ENCODE measurements around the gene MYO10.

MYO10 gene

GRCh38 chr5:16932401-16932800 is 3.7 kb downstream of the MYO10 start:
- TF ChIP-seq POU2F2 (IDR thresholded peaks at IDR 0.05; ENCODE audit: low read depth, low read length): no peak
- DNase-seq (ENCODE audit: insufficient read length, low spot score) (no peak), FAIRE-seq (no peak)

- TF ChIP-seq SPI1 (IDR thresholded peaks at IDR 0.05; ENCODE audit: low read depth, low read length) (no peak), POLR2A (IDR thresholded peaks at IDR 0.05; ENCODE audit: low read depth, low read length) (no peak), TAF1 (IDR thresholded peaks at IDR 0.05; ENCODE audit: low read depth, low read length) (no peak), POU2F2 (IDR thresholded peaks at IDR 0.05; ENCODE audit: low read depth, low read length) (no peak), PAX5 (IDR thresholded peaks at IDR 0.05; ENCODE audit: insufficient read depth, low read length, severe bottlenecking) (no peak), POLR2AphosphoS5 (IDR thresholded peaks at IDR 0.05; ENCODE audit: low read depth, low read length) (no peak)
- DNase-seq (ENCODE audit: insufficient read length, low spot score) (no peak), FAIRE-seq (no peak)
Measured at GRCh38 chr5:16931334-16932110, 4.6 kb downstream of the MYO10 start.

GRCh38 chr5:16930496-16930895 is 5.6 kb downstream of the MYO10 start:
- FAIRE-seq: no peak
- no peak for DNase-seq (ENCODE audit: insufficient read length, low spot score)
- TF ChIP-seq SPI1 (IDR thresholded peaks at IDR 0.05; ENCODE audit: low read depth, low read length): no peak
- TF ChIP-seq POLR2AphosphoS5 (IDR thresholded peaks at IDR 0.05; ENCODE audit: low read depth, low read length): no peak
- no peak for TF ChIP-seq PAX5 (IDR thresholded peaks at IDR 0.05; ENCODE audit: insufficient read depth, low read length, severe bottlenecking)
- TF ChIP-seq POU2F2 (IDR thresholded peaks at IDR 0.05; ENCODE audit: low read depth, low read length): no peak
- TF ChIP-seq TAF1 (IDR thresholded peaks at IDR 0.05; ENCODE audit: low read depth, low read length): no peak
- no peak for TF ChIP-seq POLR2A (IDR thresholded peaks at IDR 0.05; ENCODE audit: low read depth, low read length)

GRCh38 chr5:16929831-16930230 is 6.3 kb downstream of the MYO10 start:
- no peak for FAIRE-seq
- TF ChIP-seq POLR2AphosphoS5 (IDR thresholded peaks at IDR 0.05; ENCODE audit: low read depth, low read length) (no peak), POLR2A (IDR thresholded peaks at IDR 0.05; ENCODE audit: low read depth, low read length) (no peak), PAX5 (IDR thresholded peaks at IDR 0.05; ENCODE audit: insufficient read depth, low read length, severe bottlenecking) (no peak), TAF1 (IDR thresholded peaks at IDR 0.05; ENCODE audit: low read depth, low read length) (no peak), POU2F2 (IDR thresholded peaks at IDR 0.05; ENCODE audit: low read depth, low read length) (no peak)
- DNase-seq (ENCODE audit: insufficient read length, low spot score): no peak

- no peak for DNase-seq (ENCODE audit: insufficient read length, low spot score)
- TF ChIP-seq POLR2AphosphoS5 (IDR thresholded peaks at IDR 0.05; ENCODE audit: low read depth, low read length): no peak
- no peak for TF ChIP-seq TAF1 (IDR thresholded peaks at IDR 0.05; ENCODE audit: low read depth, low read length)
- no peak for TF ChIP-seq POLR2A (IDR thresholded peaks at IDR 0.05; ENCODE audit: low read depth, low read length)
- TF ChIP-seq PAX5 (IDR thresholded peaks at IDR 0.05; ENCODE audit: insufficient read depth, low read length, severe bottlenecking): no peak
- TF ChIP-seq SPI1 (IDR thresholded peaks at IDR 0.05; ENCODE audit: low read depth, low read length): no peak
- TF ChIP-seq POU2F2 (IDR thresholded peaks at IDR 0.05; ENCODE audit: low read depth, low read length): no peak
- FAIRE-seq: no peak
Measured at GRCh38 chr5:16929347-16929746, 6.7 kb downstream of the MYO10 start.

GRCh38 chr5:16927613-16928012 is 8.5 kb downstream of the MYO10 start:
- DNase-seq (ENCODE audit: insufficient read length, low spot score) (no peak), FAIRE-seq (no peak)
- no peak for TF ChIP-seq POU2F2 (IDR thresholded peaks at IDR 0.05; ENCODE audit: low read depth, low read length)
- TF ChIP-seq POLR2AphosphoS5 (IDR thresholded peaks at IDR 0.05; ENCODE audit: low read depth, low read length): no peak
- no peak for TF ChIP-seq PAX5 (IDR thresholded peaks at IDR 0.05; ENCODE audit: insufficient read depth, low read length, severe bottlenecking)
- TF ChIP-seq TAF1 (IDR thresholded peaks at IDR 0.05; ENCODE audit: low read depth, low read length): no peak
- no peak for TF ChIP-seq POLR2A (IDR thresholded peaks at IDR 0.05; ENCODE audit: low read depth, low read length)
- no peak for TF ChIP-seq SPI1 (IDR thresholded peaks at IDR 0.05; ENCODE audit: low read depth, low read length)

GRCh38 chr5:16926417-16926816 is 9.7 kb downstream of the MYO10 start:
- TF ChIP-seq POU2F2 (IDR thresholded peaks at IDR 0.05; ENCODE audit: low read depth, low read length) (no peak), TAF1 (IDR thresholded peaks at IDR 0.05; ENCODE audit: low read depth, low read length) (no peak), PAX5 (IDR thresholded peaks at IDR 0.05; ENCODE audit: insufficient read depth, low read length, severe bottlenecking) (no peak), POLR2A (IDR thresholded peaks at IDR 0.05; ENCODE audit: low read depth, low read length) (no peak), SPI1 (IDR thresholded peaks at IDR 0.05; ENCODE audit: low read depth, low read length) (no peak)
- DNase-seq (ENCODE audit: insufficient read length, low spot score): no peak
- FAIRE-seq: no peak

- TF ChIP-seq POLR2AphosphoS5 (IDR thresholded peaks at IDR 0.05; ENCODE audit: low read depth, low read length): no peak
- no peak for FAIRE-seq
- DNase-seq (ENCODE audit: insufficient read length, low spot score): no peak
Measured at GRCh38 chr5:16924206-16924605, 11.9 kb downstream of the MYO10 start.

GRCh38 chr5:16922430-16922829 is 13.7 kb downstream of the MYO10 start:
- no peak for TF ChIP-seq TAF1 (IDR thresholded peaks at IDR 0.05; ENCODE audit: low read depth, low read length)
- TF ChIP-seq SPI1 (IDR thresholded peaks at IDR 0.05; ENCODE audit: low read depth, low read length): no peak
- TF ChIP-seq POU2F2 (IDR thresholded peaks at IDR 0.05; ENCODE audit: low read depth, low read length): no peak
- TF ChIP-seq POLR2AphosphoS5 (IDR thresholded peaks at IDR 0.05; ENCODE audit: low read depth, low read length): no peak
- TF ChIP-seq POLR2A (IDR thresholded peaks at IDR 0.05; ENCODE audit: low read depth, low read length): no peak
- no peak for TF ChIP-seq PAX5 (IDR thresholded peaks at IDR 0.05; ENCODE audit: insufficient read depth, low read length, severe bottlenecking)
- FAIRE-seq (no peak), DNase-seq (ENCODE audit: insufficient read length, low spot score) (no peak)

- TF ChIP-seq POLR2A (IDR thresholded peaks at IDR 0.05; ENCODE audit: low read depth, low read length) (no peak), POLR2AphosphoS5 (IDR thresholded peaks at IDR 0.05; ENCODE audit: low read depth, low read length) (no peak), TAF1 (IDR thresholded peaks at IDR 0.05; ENCODE audit: low read depth, low read length) (no peak), PAX5 (IDR thresholded peaks at IDR 0.05; ENCODE audit: insufficient read depth, low read length, severe bottlenecking) (no peak), SPI1 (IDR thresholded peaks at IDR 0.05; ENCODE audit: low read depth, low read length) (no peak), POU2F2 (IDR thresholded peaks at IDR 0.05; ENCODE audit: low read depth, low read length) (no peak)
- FAIRE-seq (no peak), DNase-seq (ENCODE audit: insufficient read length, low spot score) (no peak)
Measured at GRCh38 chr5:16921211-16921610, 14.9 kb downstream of the MYO10 start.
